Activated CD4-positive, alpha-beta T cell treated with anti-CD3 and anti-CD28 coated beads, Interleukin-2, amount 10 ng/mL, durations not matched to agents 7 days and 5 days (primary cell): Measurements from ENCODE around the gene MAP3K4. TPM values are rescaled to one million over a fixed set of nuclear protein-coding genes. Genes with fewer than 3 reads are reported as not detected.
A peak's percentile ranks its signal among the peaks of the same experiment; 100 is the strongest.

Experiments
- CTCF ChIA-PET: fragments of 350-600 bp; sonication (Branson Sonifier 250); formaldehyde crosslinking; loops from one replicate; lab custom pipeline; 2021; ENCODE audit warnings: antibody characterized with exemption; lab: Charles Lee
- POLR2A ChIA-PET: fragments of 350-600 bp; sonication (Branson Sonifier 250); formaldehyde crosslinking; loops from one replicate; lab custom pipeline; 2021; ENCODE audit warnings: antibody characterized with exemption; lab: Charles Lee
- DNase-seq: peaks from one replicate; pipeline ENCODE4 v3.0.0-alpha.2; 2020
- H3K27ac Mint-ChIP-seq: one replicate; pipeline ENCODE4 v1.8.0; 2021; ENCODE audit warnings: mild to moderate bottlenecking, moderate library complexity, mixed read lengths
- H3K27me3 Mint-ChIP-seq: one replicate; pipeline ENCODE4 v1.8.0; 2021; ENCODE audit warnings: mixed read lengths
- H3K36me3 Mint-ChIP-seq: one replicate; pipeline ENCODE4 v1.8.0; 2021; ENCODE audit warnings: low read depth, mixed read lengths
- H3K4me1 Mint-ChIP-seq: one replicate; pipeline ENCODE4 v1.8.0; 2021; ENCODE audit warnings: mixed read lengths
- H3K4me3 Mint-ChIP-seq: one replicate; pipeline ENCODE4 v1.8.0; 2021; ENCODE audit warnings: mild to moderate bottlenecking, moderate library complexity, mixed read lengths
- H3K9me3 Mint-ChIP-seq: one replicate; pipeline ENCODE4 v1.8.0; 2021; ENCODE audit warnings: mixed read lengths
- total RNA-seq, 2 experiments: library from RNA; stranded (reverse); gene quantifications; one replicate each; pipeline ENCODE4 v1.2.3, GENCODE V29; 2021

The MAP3K4 gene
- total RNA-seq, 2 experiments from 2014 or later, result 43.6 to 47.2 TPM

DNA sequence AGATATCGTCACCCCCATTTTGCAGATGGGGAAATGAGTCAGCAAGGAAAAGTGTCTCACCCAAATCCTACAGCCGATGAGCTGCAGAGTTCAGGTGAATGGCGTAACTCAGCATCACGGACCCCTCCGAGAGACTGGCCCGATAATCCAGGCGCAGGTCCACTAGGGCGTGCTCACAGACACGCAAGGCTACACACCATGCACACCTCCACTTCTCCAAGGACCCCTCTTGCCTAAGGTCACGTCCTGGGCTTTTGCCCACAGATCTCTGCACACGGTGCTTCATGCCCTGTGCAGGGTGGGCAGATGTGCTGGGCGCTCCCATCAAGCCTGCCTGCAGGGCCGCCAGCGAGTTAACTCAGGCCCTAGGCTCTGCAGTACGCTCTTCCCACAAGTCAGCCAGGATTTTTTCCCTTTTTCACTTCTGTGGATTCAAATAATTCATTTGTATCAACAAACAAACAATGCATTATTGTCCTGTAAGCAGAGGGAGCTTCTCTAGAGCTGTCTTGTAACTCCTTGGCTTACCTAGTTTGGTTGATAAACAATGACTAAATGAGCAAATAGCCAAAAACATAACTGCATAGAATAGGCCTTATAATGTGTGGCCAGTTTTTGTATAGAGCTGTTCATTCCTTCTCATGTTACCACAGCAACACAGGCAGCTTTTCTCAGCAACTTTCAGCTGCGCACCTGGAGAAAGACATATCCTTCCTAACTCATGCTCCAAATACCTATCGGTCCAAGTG lies 143.2 kb downstream of the MAP3K4 start:
- H3K36me3 Mint-ChIP-seq, result peaks cover 7% of the 10 kb centered on the region
- H3K9me3 Mint-ChIP-seq, result no peaks in the 10 kb centered on the region
- no peaks in the 10 kb centered on the region for H3K27me3 Mint-ChIP-seq
- ChIA-PET POLR2A (interaction anchor here (0.6 kb wide), 1 partner anchor 127 kb away, joined by 4 read pairs; no protein-coding TSS in a partner anchor), CTCF (interaction anchor here (0.7 to 0.8 kb wide), 2 partner anchors 9 to 106 kb away, joined by 3 read pairs; no protein-coding TSS in a partner anchor)
- peak overlapping the region; percentile 33 for H3K27ac Mint-ChIP-seq
- H3K4me1 Mint-ChIP-seq, result no peaks in the 10 kb centered on the region
- no peak overlapping the region for H3K4me3 Mint-ChIP-seq
- no peak for DNase-seq

DNA sequence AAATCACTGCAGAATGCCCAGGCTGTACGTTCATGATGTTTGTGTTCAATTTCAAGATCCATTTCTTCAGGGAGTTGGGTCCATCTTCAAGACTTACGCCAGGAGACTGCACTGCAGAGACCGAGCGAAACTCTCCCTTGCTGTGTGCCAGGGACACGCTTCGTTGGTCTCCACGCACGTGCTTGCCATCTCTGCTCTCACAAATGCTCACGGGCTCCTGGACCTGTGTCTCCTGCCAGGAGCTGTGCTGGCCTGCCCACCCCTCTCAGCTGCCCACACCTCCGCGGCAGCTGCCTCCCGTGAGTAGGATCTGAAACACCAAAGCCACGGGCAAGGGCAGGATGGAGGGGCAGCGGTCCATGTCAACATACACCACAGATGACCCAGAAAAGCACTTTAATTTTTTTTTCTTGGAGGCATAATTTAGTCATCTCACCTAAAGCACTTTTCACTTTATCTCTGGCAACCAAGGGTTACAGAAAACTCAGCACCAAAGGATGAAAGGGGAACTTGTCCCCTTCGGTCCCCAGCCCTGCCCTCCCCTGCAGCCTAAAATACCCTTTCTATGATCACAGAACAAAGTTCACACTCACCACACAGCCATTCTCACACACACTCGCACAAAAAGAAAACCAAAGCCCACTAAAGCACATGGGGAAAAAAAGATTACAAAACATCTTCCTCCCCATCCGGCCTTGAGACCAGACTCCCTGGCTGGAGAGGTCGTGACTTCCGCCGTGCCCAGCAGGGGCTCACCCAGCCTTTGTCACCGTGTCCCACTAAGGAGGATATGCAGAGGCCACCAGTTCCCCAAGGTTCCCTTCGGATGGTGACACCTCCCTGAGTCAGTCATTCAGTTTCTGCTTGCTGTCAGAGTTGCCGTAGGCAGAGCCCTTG lies 144.4 kb downstream of the MAP3K4 start:
- Mint-ChIP-seq H3K36me3 (no peaks in the 10 kb centered on the region), H3K27ac (no peak overlapping the region), H3K9me3 (no peaks in the 10 kb centered on the region), H3K4me3 (no peak overlapping the region), H3K27me3 (no peaks in the 10 kb centered on the region), H3K4me1 (no peaks in the 10 kb centered on the region)
- no peak for DNase-seq
- ChIA-PET CTCF (no interaction called here), POLR2A (interaction anchor here (0.6 kb wide), 1 partner anchor 126 kb away, joined by 4 read pairs; no protein-coding TSS in a partner anchor)

DNA sequence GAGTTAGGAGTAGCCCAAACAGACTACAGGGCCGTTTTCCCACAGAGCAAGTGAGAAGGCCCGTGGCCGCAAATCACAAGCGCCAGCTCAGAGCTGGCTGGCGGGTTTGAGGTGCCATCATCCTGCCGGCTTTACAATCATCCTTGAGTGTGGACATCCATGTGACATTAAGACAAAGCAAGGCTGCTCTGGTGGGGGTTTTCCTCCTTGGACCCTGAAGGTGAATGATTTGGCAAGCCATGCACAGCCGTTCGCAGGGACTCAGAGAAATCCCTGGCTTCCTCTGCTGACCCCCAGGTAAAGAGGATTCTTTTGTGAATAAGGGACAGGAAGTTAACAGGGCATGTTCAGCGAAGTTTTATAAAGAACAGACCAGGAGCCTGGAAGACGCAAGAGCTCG lies 145.1 kb downstream of the MAP3K4 start:
- no peaks in the 10 kb centered on the region for H3K9me3 Mint-ChIP-seq

DNA sequence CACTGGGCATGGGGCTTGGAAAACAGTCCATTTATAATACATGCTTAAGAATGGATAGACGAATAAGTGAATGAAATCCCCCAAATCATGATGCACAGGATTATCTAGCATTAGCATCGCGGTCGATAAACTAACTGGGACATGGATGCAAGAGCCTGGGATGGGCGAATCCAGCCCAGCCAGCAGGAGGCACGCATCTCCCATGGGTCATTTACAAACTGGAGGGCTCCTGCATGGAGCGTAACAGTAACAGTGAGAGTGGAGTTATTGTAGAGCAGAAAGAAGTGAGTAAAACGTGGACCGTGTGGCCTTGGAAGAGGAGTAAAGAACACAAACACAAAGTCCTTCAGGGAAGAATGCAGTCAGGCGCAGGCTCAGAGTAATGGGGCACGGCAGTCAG lies 145.8 kb downstream of the MAP3K4 start:
- Mint-ChIP-seq H3K4me3 (no peak overlapping the region), H3K36me3 (peaks cover 3% of the 10 kb centered on the region), H3K27ac (no peak overlapping the region), H3K4me1 (no peaks in the 10 kb centered on the region), H3K27me3 (no peaks in the 10 kb centered on the region), H3K9me3 (no peaks in the 10 kb centered on the region)
- ChIA-PET POLR2A (no interaction called here), CTCF (interaction anchor here (0.6 kb wide), 1 partner anchor 26 kb away, joined by 3 read pairs; no protein-coding TSS in a partner anchor)
- no peak for DNase-seq

More for the DNA sequence above, 145.1 kb downstream of the MAP3K4 start:
- H3K4me3 Mint-ChIP-seq, result no peak overlapping the region
- H3K4me1 Mint-ChIP-seq, result no peaks in the 10 kb centered on the region
- CTCF ChIA-PET, result no interaction called here
- no peak overlapping the region for H3K27ac Mint-ChIP-seq
- no peak for DNase-seq
- no peaks in the 10 kb centered on the region for H3K27me3 Mint-ChIP-seq
- POLR2A ChIA-PET, result no interaction called here
- H3K36me3 Mint-ChIP-seq, result no peaks in the 10 kb centered on the region

DNA sequence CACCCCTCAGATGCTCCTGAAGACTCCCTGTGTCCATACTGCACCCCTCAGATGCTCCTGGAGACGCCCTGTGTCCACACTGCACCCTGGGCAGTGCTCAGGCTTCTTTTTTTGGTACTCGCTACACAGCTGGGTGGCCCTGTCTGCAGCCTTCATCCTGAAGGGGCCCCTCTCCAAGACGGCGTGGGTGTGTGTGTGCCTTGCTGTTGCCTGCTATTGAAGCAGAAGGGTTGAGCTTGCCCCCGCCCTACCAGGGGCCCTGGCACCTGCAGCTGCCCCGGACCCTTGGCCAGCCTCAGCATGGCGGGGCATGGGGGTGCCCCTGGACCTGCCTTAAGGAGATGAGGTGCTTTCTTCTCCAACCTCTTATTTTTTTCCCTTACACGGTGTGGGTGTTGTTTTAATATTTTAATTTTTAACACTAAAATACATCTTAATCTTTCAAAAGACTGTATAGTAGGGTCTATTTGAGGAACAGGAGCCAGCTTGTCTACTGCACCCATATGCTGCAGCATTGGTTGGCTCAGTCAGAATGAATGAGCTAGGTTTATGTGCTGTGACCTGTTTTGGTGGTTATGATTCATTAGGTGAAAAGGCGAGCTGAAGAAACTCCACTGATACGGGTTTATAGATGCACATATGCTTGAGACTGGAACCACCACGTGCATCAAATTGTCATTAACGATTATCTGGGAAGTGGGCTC lies 146.4 kb downstream of the MAP3K4 start:
- ChIA-PET CTCF (interaction anchor here (0.6 kb wide), 1 partner anchor 27 kb away, joined by 3 read pairs; no protein-coding TSS in a partner anchor), POLR2A (no interaction called here)
- no peaks in the 10 kb centered on the region for H3K9me3 Mint-ChIP-seq
- H3K4me3 Mint-ChIP-seq, result no peak overlapping the region
- no peaks in the 10 kb centered on the region for H3K4me1 Mint-ChIP-seq
- peaks cover 4% of the 10 kb centered on the region for H3K36me3 Mint-ChIP-seq
- no peak for DNase-seq
- H3K27ac Mint-ChIP-seq, result no peak overlapping the region
- H3K27me3 Mint-ChIP-seq, result no peaks in the 10 kb centered on the region

DNA sequence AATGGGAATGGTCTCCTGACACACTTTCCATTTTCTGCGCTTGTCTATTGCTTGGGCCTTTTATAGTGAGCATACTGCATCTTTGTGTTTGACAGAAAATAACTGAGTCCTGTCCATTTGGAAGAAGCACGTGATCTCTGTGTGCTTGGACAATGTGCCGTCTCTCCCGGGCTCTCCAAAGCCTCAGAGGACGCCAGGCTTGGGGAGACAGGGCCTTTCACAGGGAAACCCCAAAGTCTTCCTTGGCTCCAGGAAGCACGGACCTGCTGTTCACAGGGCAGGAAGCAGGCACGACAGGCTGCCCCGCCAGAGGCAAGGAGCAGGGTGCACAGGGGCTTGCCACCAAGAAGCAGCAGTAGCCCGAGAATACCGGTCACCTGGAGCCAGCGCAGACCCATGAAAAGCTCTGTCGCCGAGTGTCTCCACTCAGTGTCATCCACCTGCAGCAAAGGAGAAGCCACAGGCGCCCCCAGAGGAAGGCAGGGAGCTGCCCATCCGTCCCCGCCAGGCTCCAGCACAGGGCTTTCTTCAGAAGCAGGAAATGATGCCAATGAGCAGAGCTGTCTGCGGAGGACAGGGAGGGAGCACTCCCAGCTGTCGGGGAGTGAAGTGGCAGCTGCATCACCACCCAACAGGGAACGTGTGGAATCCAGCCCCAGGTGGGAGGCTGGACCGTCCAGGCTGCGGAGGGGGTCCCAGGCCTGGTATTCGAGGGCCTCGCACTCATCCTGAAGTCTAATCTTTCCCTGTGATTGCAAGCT lies 147.2 kb downstream of the MAP3K4 start:
- no peak overlapping the region for H3K4me3 Mint-ChIP-seq
- H3K27me3 Mint-ChIP-seq, result no peaks in the 10 kb centered on the region
- ChIA-PET POLR2A (no interaction called here), CTCF (no interaction called here)
- peaks cover 6% of the 10 kb centered on the region for H3K36me3 Mint-ChIP-seq
- H3K9me3 Mint-ChIP-seq, result no peaks in the 10 kb centered on the region
- no peaks in the 10 kb centered on the region for H3K4me1 Mint-ChIP-seq
- H3K27ac Mint-ChIP-seq, result no peak overlapping the region
- no peak for DNase-seq

DNA sequence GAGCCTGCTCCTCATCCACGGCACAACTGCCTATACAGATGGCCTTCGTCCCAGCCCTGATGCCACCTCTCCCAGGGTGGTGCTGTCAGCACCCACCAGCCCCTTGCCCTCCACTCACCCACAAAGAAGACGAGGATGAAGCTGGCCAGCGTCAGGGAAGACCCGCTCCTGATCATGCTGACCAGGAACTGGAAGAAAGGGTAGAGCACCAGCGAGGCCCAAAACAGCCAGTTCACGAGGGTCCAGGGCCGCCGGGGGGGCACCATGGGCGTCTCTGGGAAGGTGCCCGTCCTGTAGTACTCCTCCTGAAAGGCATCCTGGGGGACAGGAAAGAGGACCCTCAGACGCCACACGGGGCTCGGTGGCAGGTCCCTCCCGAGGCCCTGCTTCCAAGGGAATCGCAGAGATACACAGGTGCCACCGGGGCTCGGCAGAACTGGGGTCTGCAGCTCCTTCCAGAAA lies 147.8 kb downstream of the MAP3K4 start:
- DNase-seq, result no peak

DNA sequence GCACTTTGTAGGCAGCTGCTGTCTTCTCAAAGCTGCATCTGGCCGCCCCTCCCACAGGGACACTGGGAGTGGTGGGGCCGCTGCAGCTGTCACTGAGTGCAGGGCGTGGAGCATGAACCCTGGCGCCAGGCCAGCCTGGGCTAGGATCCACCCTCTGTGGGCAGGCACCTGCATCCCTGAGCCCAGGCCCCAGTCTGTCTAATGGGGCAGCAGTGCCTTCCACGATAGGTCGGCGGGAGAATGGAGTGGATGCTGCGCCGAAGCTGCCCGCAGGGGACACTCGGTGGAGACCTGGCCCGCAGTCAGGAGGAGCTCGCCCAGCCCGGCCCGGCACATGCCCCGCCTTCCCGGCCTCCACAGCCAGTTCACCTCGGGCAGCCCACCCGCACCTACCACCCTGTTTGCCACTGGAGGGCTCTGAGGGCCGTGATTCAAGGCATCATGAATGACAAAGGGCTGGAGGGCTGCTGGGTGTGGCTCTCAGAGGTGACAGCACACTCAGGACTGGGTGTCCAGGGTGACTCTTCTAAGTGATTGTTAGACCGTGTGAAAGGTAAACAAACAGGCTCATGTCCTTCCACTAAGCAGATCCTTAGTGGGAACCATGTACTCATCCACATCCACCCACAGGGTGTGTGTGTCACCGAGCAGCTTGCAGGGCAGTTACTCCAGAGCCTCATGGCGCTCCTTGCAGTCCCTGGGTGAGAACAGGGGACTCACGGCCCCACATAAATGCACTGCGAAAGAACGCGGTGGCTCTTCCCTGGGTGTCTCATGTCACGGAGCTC lies 148.4 kb downstream of the MAP3K4 start:
- CTCF ChIA-PET, result interaction anchor here (1.1 kb wide), 1 partner anchor 26 kb away, joined by 3 read pairs; no protein-coding TSS in a partner anchor

More for the DNA sequence above, 147.8 kb downstream of the MAP3K4 start:
- ChIA-PET POLR2A (no interaction called here), CTCF (no interaction called here)
- Mint-ChIP-seq H3K9me3 (no peaks in the 10 kb centered on the region), H3K27ac (no peak overlapping the region), H3K4me3 (no peak overlapping the region), H3K27me3 (no peaks in the 10 kb centered on the region), H3K36me3 (peaks cover 6% of the 10 kb centered on the region), H3K4me1 (no peaks in the 10 kb centered on the region)

DNA sequence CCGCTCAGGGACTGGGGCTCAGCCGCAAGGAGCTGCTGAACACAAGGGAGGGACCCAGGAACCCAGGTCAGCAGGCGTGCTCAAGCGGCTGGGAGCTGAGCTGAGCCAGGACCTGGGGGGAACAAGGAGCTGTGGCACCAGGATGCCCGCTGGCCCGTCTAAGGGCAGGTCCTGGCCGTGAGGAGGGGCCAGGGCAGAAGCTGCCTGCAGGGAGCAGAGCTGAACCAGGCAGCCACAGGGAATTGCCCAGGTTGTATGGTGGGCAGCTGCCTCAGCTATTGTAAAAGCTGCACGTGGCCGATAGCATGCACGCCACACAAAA lies 148.9 kb downstream of the MAP3K4 start:
- ChIA-PET POLR2A (no interaction called here), CTCF (interaction anchor here (1.1 kb wide), 1 partner anchor 25 kb away, joined by 3 read pairs; no protein-coding TSS in a partner anchor)
- no peak for DNase-seq
- Mint-ChIP-seq H3K4me1 (no peaks in the 10 kb centered on the region), H3K36me3 (peaks cover 6% of the 10 kb centered on the region), H3K27me3 (no peaks in the 10 kb centered on the region), H3K4me3 (no peak overlapping the region), H3K9me3 (no peaks in the 10 kb centered on the region), H3K27ac (no peak overlapping the region)

More for the DNA sequence above, 148.4 kb downstream of the MAP3K4 start:
- peaks cover 6% of the 10 kb centered on the region for H3K36me3 Mint-ChIP-seq
- no peaks in the 10 kb centered on the region for H3K4me1 Mint-ChIP-seq
- H3K27ac Mint-ChIP-seq, result no peak overlapping the region
- POLR2A ChIA-PET, result no interaction called here
- no peak for DNase-seq
- H3K4me3 Mint-ChIP-seq, result no peak overlapping the region
- no peaks in the 10 kb centered on the region for H3K27me3 Mint-ChIP-seq
- no peaks in the 10 kb centered on the region for H3K9me3 Mint-ChIP-seq

DNA sequence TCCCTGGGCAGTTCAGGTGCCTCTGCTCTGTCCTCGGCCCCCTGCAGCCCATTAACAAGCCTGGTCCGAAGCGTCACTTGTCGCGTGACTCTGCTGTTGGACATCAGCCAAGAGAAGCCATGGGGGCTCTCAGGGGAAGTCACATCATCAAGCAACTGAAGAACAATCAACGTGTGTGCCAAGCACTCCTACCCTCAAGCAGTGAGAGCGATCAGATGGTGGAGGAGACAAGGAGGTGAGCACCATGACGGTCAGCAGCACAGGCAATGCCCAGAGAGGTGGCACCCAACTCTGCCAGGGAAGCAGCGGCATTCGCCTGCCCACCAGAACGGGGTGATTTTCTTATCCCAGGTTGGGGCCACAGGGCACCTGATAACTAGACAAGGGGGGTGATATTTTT lies 149.6 kb downstream of the MAP3K4 start:
- H3K9me3 Mint-ChIP-seq, result no peaks in the 10 kb centered on the region
- H3K4me1 Mint-ChIP-seq, result no peaks in the 10 kb centered on the region
- no peaks in the 10 kb centered on the region for H3K27me3 Mint-ChIP-seq
- no peak for DNase-seq
- ChIA-PET POLR2A (no interaction called here), CTCF (interaction anchor here (1.1 kb wide), 1 partner anchor 25 kb away, joined by 3 read pairs; no protein-coding TSS in a partner anchor)
- no peak overlapping the region for H3K4me3 Mint-ChIP-seq
- H3K36me3 Mint-ChIP-seq, result peaks cover 6% of the 10 kb centered on the region
- no peak overlapping the region for H3K27ac Mint-ChIP-seq

DNA sequence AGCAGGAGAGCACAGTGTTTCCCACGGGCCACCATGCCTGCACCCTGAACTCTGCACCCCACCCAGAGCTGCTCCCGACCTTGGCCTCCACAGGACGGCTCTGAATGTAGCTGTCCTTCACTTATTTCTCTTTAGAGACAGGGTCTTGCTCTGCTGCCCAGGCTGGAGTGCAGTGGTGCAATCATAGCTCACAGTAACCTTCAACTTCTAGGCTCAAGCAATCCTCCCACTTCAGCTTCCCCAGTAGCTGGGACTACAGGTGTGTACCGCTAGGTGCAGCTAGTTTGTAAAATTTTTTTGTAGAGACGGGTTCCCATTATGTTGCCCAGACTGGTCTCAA lies 151.4 kb downstream of the MAP3K4 start:
- H3K9me3 Mint-ChIP-seq, result no peaks in the 10 kb centered on the region
- CTCF ChIA-PET, result no interaction called here
- POLR2A ChIA-PET, result interaction anchor here (0.6 kb wide), 1 partner anchor 81 kb away, joined by 4 read pairs; no protein-coding TSS in a partner anchor
- no peaks in the 10 kb centered on the region for H3K27me3 Mint-ChIP-seq
- peaks cover 10% of the 10 kb centered on the region for H3K36me3 Mint-ChIP-seq
- H3K4me3 Mint-ChIP-seq, result no peak overlapping the region
- no peaks in the 10 kb centered on the region for H3K4me1 Mint-ChIP-seq
- no peak overlapping the region for H3K27ac Mint-ChIP-seq
- no peak for DNase-seq
